OCI-LY3 (cell line): Measurements from ENCODE around the gene GJC3.

Experiments used
- H2AFZ ChIP-seq: fragments of 200-600, 300-600 bp; shearing (Covaris generic); 2 replicates; pipeline ENCODE4 v1.6.0; 2014; ENCODE audit warnings: antibody characterized with exemption, low read depth, low read length
- H3K27ac ChIP-seq: fragments of 200-600, 300-600 bp; sonication (generic); 2 replicates; pipeline ENCODE4 v1.5.1; 2014; ENCODE audit warnings: mild to moderate bottlenecking, low read length, moderate library complexity, mixed read lengths
- H3K27me3 ChIP-seq: fragments of 200-600, 300-600 bp; sonication (generic); 2 replicates; pipeline ENCODE4 v1.6.1; 2014; ENCODE audit warnings: low read depth, low read length, mixed read lengths
- H3K36me3 ChIP-seq: fragments of 200-600, 300-600 bp; sonication (generic); replicated peaks from 2 replicates; pipeline ENCODE3; 2014; ENCODE audit warnings: low read depth, low read length, mixed read lengths
- H3K4me1 ChIP-seq: fragments of 300-600, 200-600 bp; sonication (generic); 2 replicates; pipeline ENCODE4 v1.6.1; 2014; ENCODE audit warnings: low read length, mixed read lengths
- H3K4me2 ChIP-seq: fragments of 200-600, 300-600 bp; sonication (generic); 2 replicates; pipeline ENCODE4 v1.6.1; 2014; ENCODE audit warnings: low read length, mixed read lengths
- H3K4me3 ChIP-seq: fragments of 300-600, 200-600 bp; sonication (generic); 2 replicates; pipeline ENCODE4 v1.5.1; 2014; ENCODE audit warnings: antibody characterized with exemption, mild to moderate bottlenecking, low read length, moderate library complexity
- H3K79me2 ChIP-seq: fragments of 300-600, 200-600 bp; shearing (Covaris generic); 2 replicates; pipeline ENCODE4 v1.6.1; 2014; ENCODE audit warnings: mild to moderate bottlenecking, low read length, mixed read lengths
- H3K9ac ChIP-seq: fragments of 300-600, 200-600 bp; shearing (Covaris generic); 2 replicates; pipeline ENCODE4 v1.6.0; 2014; ENCODE audit warnings: mild to moderate bottlenecking, low read length, moderate library complexity
- H3K9me3 ChIP-seq: fragments of 200-600, 300-600 bp; shearing (Covaris generic); 2 replicates; pipeline ENCODE4 v1.6.1; 2014; ENCODE audit warnings: low read length, mixed read lengths; ENCODE audit not compliant: insufficient read depth
- H4K20me1 ChIP-seq: fragments of 200-600, 300-600 bp; sonication (generic); 2 replicates; pipeline ENCODE4 v1.6.1; 2016; ENCODE audit warnings: low read length, mixed read lengths; ENCODE audit not compliant: insufficient read depth
- EZH2phosphoT487 ChIP-seq: fragments of 200-600 bp; shearing (Covaris generic); IDR thresholded peaks from 2 replicates; pipeline ENCODE4 v1.6.1; 2018; ENCODE audit warnings: antibody characterized with exemption, mixed run types, low read depth
- TF ChIP-seq, protein P1 (sequence below): fragments of 200-600, 300-600 bp; sonication (generic); IDR thresholded peaks from 2 replicates; pipeline ENCODE4 v1.5.1; 2014; ENCODE audit warnings: antibody characterized with exemption, low read length, low read depth

The GJC3 gene

DNA sequence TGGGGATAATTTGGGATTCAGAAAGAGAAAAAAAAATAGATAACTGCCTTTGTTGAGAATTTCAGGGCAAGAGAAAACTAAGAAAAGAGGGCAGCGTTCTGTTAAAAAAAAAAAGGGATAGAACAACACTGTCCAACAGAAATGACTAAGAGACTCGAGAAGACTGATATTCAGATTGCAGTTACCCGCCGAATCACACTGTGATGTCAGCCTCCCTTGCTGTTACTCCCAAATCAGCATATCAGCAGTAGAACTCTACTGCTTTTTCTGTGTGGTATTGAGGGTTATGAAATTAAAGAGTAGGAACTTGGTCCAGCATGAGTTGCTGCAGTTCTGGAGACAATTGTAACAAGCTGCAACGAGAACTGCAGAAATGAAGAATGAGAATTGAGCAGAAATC, 1.9 kb downstream of the GJC3 start:
- TF ChIP-seq EZH2phosphoT487 = no peak
- TF ChIP-seq, protein P1, sequence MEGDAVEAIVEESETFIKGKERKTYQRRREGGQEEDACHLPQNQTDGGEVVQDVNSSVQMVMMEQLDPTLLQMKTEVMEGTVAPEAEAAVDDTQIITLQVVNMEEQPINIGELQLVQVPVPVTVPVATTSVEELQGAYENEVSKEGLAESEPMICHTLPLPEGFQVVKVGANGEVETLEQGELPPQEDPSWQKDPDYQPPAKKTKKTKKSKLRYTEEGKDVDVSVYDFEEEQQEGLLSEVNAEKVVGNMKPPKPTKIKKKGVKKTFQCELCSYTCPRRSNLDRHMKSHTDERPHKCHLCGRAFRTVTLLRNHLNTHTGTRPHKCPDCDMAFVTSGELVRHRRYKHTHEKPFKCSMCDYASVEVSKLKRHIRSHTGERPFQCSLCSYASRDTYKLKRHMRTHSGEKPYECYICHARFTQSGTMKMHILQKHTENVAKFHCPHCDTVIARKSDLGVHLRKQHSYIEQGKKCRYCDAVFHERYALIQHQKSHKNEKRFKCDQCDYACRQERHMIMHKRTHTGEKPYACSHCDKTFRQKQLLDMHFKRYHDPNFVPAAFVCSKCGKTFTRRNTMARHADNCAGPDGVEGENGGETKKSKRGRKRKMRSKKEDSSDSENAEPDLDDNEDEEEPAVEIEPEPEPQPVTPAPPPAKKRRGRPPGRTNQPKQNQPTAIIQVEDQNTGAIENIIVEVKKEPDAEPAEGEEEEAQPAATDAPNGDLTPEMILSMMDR = no peak
- H2AFZ ChIP-seq = no peak overlapping the region
- H3K36me3 ChIP-seq = no peaks in the 10 kb centered on the region
- no peak overlapping the region for H3K4me3 ChIP-seq
- H3K9me3 ChIP-seq = no peaks in the 10 kb centered on the region
- H3K27ac ChIP-seq = no peak overlapping the region
- no peaks in the 10 kb centered on the region for H3K79me2 ChIP-seq
- no peak overlapping the region for H3K4me2 ChIP-seq
- no peaks in the 10 kb centered on the region for H4K20me1 ChIP-seq
- H3K4me1 ChIP-seq = peaks cover 12% of the 10 kb centered on the region
- no peak overlapping the region for H3K9ac ChIP-seq
- peaks cover 32% of the 10 kb centered on the region for H3K27me3 ChIP-seq

GRCh38 chr7:99926321-99926720, 3.1 kb downstream of the GJC3 start:
- no peak for TF ChIP-seq EZH2phosphoT487
- TF ChIP-seq, protein P1 = no peak
- Histone ChIP-seq H3K27ac (no peak overlapping the region), H3K9me3 (no peaks in the 10 kb centered on the region), H4K20me1 (no peaks in the 10 kb centered on the region), H3K36me3 (peaks cover 5% of the 10 kb centered on the region), H3K4me1 (peaks cover 12% of the 10 kb centered on the region), H2AFZ (no peak overlapping the region), H3K27me3 (peaks cover 32% of the 10 kb centered on the region), H3K9ac (no peak overlapping the region), H3K4me2 (no peak overlapping the region), H3K4me3 (no peak overlapping the region), H3K79me2 (no peaks in the 10 kb centered on the region)

DNA sequence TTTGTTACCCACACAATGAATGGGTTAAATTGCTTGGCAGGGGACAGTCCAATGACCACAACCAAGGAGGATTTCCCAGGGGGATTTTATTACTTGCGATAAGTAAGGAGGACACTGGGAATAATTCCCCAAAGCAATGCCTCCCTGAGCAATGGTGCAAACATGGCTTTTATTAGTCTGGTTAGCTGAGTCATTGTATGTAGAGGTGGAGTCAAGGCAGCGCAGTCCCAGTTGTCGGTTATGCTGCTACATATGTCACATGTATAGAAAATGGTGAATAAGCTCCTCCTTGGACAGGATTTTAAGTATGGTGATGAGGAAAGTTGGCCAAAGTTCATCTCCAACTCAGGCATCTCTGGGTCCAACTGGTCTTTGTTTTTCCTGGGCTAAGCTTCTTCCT, 6.2 kb downstream of the GJC3 start:
- TF ChIP-seq, protein P1 = no peak
- no peak for TF ChIP-seq EZH2phosphoT487
- peaks cover 22% of the 10 kb centered on the region for H3K27me3 ChIP-seq

GRCh38 chr7:99920149-99920548, 9.3 kb downstream of the GJC3 start:
- H3K9me3 ChIP-seq = no peaks in the 10 kb centered on the region
- peak overlapping the region; percentile 90 for H3K9ac ChIP-seq
- H3K79me2 ChIP-seq = peaks cover 51% of the 10 kb centered on the region
- H3K27ac ChIP-seq = no peak overlapping the region
- no peaks in the 10 kb centered on the region for H3K27me3 ChIP-seq
- no peak for TF ChIP-seq EZH2phosphoT487
- TF ChIP-seq, protein P1 = no peak
- H2AFZ ChIP-seq = peak overlapping the region; percentile 79
- H3K4me1 ChIP-seq = peaks cover 16% of the 10 kb centered on the region
- H4K20me1 ChIP-seq = 0 out of 2 replicates have a peak, but pooled peaks cover 8% of the 10 kb centered on the region
- H3K36me3 ChIP-seq = peaks cover 28% of the 10 kb centered on the region
- peak overlapping the region; percentile 82 for H3K4me2 ChIP-seq
- peak overlapping the region; percentile 89 for H3K4me3 ChIP-seq

More for the DNA sequence above, 6.2 kb downstream of the GJC3 start:
- Histone ChIP-seq H3K4me2 (no peak overlapping the region), H3K9ac (no peak overlapping the region), H3K36me3 (peaks cover 6% of the 10 kb centered on the region), H3K4me3 (no peak overlapping the region), H3K27ac (no peak overlapping the region), H3K9me3 (no peaks in the 10 kb centered on the region), H3K4me1 (peaks cover 10% of the 10 kb centered on the region), H3K79me2 (peaks cover 21% of the 10 kb centered on the region), H2AFZ (no peak overlapping the region), H4K20me1 (0 out of 2 replicates have a peak, but pooled peaks cover 3% of the 10 kb centered on the region)
